Immature natural killer cell (primary cell): ENCODE data around the gene EFNA1. TPM values are rescaled to one million over a fixed set of nuclear protein-coding genes. Genes with fewer than 3 reads are reported as not detected.
"Not testable (repeated sequence)": the region's sequence is repeated elsewhere in the genome, so short reads cannot be mapped to it uniquely, and the experiment has no call there.

ENCODE experiments used
- DNase-seq, 3 donors: peaks; one replicate each; pipeline ENCODE4 v3.0.0; 2022; ENCODE audit warnings: mixed read lengths in 1 of 3
- H3K27ac Mint-ChIP-seq, 6 donors: one replicate each; pipeline ENCODE4 v1.8.0; 2020; ENCODE audit warnings: mixed read lengths in 6 of 6, mild to moderate bottlenecking in 5 of 6, inconsistent platforms in 4 of 6, moderate library complexity in 3 of 6
- H3K27me3 Mint-ChIP-seq, 3 donors: one replicate each; pipeline ENCODE4 v1.8.0; 2020 to 2021; ENCODE audit warnings: low read depth in 3 of 3, mild to moderate bottlenecking in 3 of 3, mixed read lengths in 3 of 3, moderate library complexity in 3 of 3, inconsistent platforms in 1 of 3
- H3K36me3 Mint-ChIP-seq, 3 donors: one replicate each; pipeline ENCODE4 v1.8.0; 2020; ENCODE audit warnings: mixed read lengths in 3 of 3, inconsistent platforms in 2 of 3, mild to moderate bottlenecking in 2 of 3
- H3K4me1 Mint-ChIP-seq, 2 donors: one replicate each; pipeline ENCODE4 v1.8.0; 2020; ENCODE audit warnings: inconsistent platforms in 2 of 2, mild to moderate bottlenecking in 2 of 2, mixed read lengths in 2 of 2, moderate library complexity in 1 of 2
- H3K4me3 Mint-ChIP-seq, 5 donors: one replicate each; pipeline ENCODE4 v1.8.0; 2020; ENCODE audit warnings: mild to moderate bottlenecking in 5 of 5, mixed read lengths in 5 of 5, inconsistent platforms in 3 of 5, moderate library complexity in 3 of 5
- H3K9me3 Mint-ChIP-seq, 6 donors: one replicate each; pipeline ENCODE4 v1.8.0; 2020; ENCODE audit warnings: mild to moderate bottlenecking in 6 of 6, mixed read lengths in 6 of 6, inconsistent platforms in 4 of 6, moderate library complexity in 3 of 6
- polyA plus RNA-seq, 3 donors: library from polyadenylated mRNA; unstranded; fragments of 300-500 nt; fragmentation: Illumina TruSeq; gene quantifications; one replicate each; pipeline ENCODE4 v1.2.3, GENCODE V29; 2021

EFNA1 gene
- polyA plus RNA-seq, 3 donors from 2014 or later, result 0.64 to 4.0 (median 1.1) TPM

GRCh38 chr1:155104605-155105534 is 22.8 kb upstream of the EFNA1 start:
- no peak for DNase-seq
- Mint-ChIP-seq H3K9me3 (no peaks in the 10 kb centered on the region), H3K4me3 (no peak overlapping the region), H3K36me3 (no peaks in the 10 kb centered on the region), H3K4me1 (no peaks in the 10 kb centered on the region), H3K27me3 (peaks cover 0 to 9% (median 0%) of the 10 kb centered on the region in 3 donors), H3K27ac (no peak overlapping the region)

DNA sequence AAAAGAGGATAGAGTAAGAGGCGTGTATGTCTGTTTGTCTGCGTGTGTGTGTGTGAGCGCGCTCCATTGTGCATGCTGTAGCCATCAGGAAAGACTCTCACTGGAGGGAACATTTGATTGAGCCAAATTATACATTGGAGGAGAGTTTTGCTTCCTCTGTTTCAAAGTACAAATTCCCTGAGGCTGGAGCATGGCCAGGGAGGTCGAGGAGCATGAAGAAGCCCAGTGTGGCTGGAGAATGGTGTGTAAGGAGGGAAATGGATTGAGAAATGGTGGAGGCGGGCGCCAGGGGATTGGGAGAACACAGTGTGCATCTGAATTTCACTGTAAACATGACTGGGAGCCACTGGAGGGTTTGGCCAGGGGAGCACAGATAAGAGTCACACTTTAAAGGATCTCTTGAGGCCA is 22.1 kb upstream of the EFNA1 start:
- H3K36me3 Mint-ChIP-seq, result no peaks in the 10 kb centered on the region
- H3K27ac Mint-ChIP-seq, result no peak overlapping the region
- H3K4me3 Mint-ChIP-seq, result no peak overlapping the region

DNA sequence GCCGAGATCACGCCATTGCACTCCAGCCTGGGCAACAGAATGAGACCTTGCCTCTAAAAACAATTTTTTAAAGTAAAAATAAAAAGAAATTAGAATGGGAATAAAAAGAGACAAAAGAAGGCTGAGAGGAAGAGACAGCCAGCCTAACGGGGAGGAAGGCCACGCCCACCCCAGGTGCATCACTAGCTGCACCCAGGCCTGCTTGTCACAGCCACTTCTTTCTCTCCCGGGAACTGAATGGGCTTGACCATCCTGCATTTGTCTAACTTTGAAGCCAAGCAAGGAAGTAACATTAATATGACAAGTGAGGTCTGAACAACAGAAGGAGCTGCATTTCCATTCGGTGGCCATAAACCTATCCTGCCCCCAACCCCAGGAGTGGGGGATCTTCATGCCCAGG is 20.8 kb upstream of the EFNA1 start:
- H3K36me3 Mint-ChIP-seq, result no peaks in the 10 kb centered on the region
- H3K4me1 Mint-ChIP-seq, result no peaks in the 10 kb centered on the region
- H3K4me3 Mint-ChIP-seq, result no peak overlapping the region
- DNase-seq, result no peak
- H3K9me3 Mint-ChIP-seq, result no peaks in the 10 kb centered on the region
- no peak overlapping the region for H3K27ac Mint-ChIP-seq
- peaks cover 0 to 6% (median 0%) of the 10 kb centered on the region in 3 donors for H3K27me3 Mint-ChIP-seq

More for the DNA sequence above, 22.1 kb upstream of the EFNA1 start:
- peaks cover 0 to 9% (median 0%) of the 10 kb centered on the region in 3 donors for H3K27me3 Mint-ChIP-seq
- H3K4me1 Mint-ChIP-seq, result no peaks in the 10 kb centered on the region
- H3K9me3 Mint-ChIP-seq, result no peaks in the 10 kb centered on the region
- DNase-seq, result no peak

DNA sequence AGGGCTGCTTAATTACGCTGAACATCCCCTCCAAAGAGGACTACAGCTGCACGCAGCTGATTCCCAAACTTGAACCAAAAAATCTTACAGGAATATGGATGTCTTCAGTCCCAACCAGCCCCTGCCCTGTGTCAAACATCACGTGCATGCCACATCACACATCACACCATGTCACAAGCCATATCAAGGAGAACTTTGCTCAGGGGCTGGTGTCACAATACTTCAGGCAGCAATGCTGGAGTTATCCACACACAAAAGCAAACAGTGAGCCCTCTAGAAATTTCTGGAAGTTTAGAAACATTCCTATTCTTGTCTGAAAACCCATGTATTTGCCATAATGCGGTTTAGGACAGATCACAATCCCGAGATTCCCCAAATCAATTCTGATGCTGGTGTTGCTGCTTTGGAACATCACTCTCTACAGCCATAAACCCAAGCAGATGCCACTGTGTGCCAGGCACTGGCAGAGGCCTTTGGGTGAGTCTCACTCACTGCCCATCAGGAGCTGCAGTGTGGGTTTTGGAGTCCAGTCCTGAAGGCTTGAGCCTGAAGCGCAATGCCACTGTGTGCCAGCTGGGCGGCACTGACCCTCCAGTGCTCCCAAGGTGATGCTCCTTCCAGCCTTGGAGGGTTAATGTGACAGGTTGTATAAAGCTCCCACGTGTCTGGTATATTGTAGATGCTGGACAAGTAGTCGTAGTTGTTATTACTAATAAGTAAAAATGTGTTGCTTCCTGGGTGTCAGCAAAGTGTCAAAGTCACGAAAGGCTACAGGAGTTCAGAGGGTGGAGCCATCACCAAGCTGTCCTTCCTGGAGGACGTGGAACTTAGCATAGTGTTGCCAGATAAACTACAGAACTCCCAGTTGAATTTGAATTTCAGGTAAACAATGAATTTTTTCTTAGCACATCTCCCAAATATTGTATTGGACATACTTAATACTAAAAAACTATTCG is 20.1 kb upstream of the EFNA1 start:
- Mint-ChIP-seq H3K27ac (no peak overlapping the region), H3K27me3 (peaks cover 0 to 4% (median 0%) of the 10 kb centered on the region in 3 donors), H3K36me3 (no peaks in the 10 kb centered on the region), H3K4me3 (no peak overlapping the region), H3K4me1 (no peaks in the 10 kb centered on the region), H3K9me3 (no peaks in the 10 kb centered on the region)
- no peak for DNase-seq

DNA sequence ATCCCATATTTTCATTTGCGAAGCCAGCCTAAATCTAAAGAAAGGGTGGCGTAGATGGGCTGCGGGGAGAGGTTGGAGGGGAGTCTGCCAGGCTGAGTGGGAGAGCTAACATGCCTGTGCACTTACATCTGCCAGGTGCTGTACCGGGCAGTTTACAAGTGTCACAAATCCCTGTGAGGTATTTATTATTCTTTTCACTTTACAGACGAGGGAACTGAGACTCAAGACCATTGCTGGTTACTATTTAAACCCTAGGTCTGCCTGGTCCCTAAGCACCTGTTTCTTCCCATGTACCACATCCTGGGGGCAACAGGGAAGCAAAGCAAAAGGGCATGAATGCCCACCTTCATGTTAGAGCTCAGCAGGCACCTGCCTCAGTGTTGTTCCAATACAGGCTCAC is 19.4 kb upstream of the EFNA1 start:
- Mint-ChIP-seq H3K4me3 (no peak overlapping the region), H3K36me3 (no peaks in the 10 kb centered on the region), H3K9me3 (no peaks in the 10 kb centered on the region), H3K4me1 (no peaks in the 10 kb centered on the region), H3K27me3 (peaks cover 0 to 8% (median 0%) of the 10 kb centered on the region in 3 donors), H3K27ac (no peak overlapping the region)
- DNase-seq, result no peak

GRCh38 chr1:155110381-155110780 is 17.3 kb upstream of the EFNA1 start:
- H3K4me3 Mint-ChIP-seq, result no peak overlapping the region
- H3K9me3 Mint-ChIP-seq, result no peaks in the 10 kb centered on the region
- no peaks in the 10 kb centered on the region for H3K36me3 Mint-ChIP-seq
- H3K27me3 Mint-ChIP-seq, result peaks cover 0 to 8% (median 2%) of the 10 kb centered on the region in 3 donors
- H3K27ac Mint-ChIP-seq, result no peak overlapping the region
- H3K4me1 Mint-ChIP-seq, result no peaks in the 10 kb centered on the region
- no peak for DNase-seq

DNA sequence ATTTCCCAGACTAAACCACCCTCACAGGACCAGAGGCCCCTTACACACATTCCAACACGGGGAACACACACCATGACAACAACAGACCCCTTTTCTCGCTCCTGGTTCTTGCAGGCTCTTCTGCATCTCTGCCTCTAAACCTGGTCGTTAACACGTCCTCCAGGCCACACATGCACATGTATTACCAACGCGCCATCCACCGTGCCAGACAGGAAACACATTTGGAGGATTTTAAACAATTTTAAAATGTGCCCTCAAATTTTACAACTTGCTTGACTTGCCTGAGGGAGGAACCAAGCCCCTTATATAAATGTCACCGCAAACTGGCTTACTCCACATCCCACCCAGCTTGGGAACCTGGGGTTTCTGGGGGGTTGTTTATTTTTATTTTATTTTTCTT is 16.9 kb upstream of the EFNA1 start:
- Mint-ChIP-seq H3K36me3 (no peaks in the 10 kb centered on the region), H3K4me1 (no peaks in the 10 kb centered on the region), H3K27ac (no peak overlapping the region), H3K9me3 (no peaks in the 10 kb centered on the region), H3K27me3 (peaks cover 0 to 6% (median 4%) of the 10 kb centered on the region in 3 donors), H3K4me3 (no peak overlapping the region)
- DNase-seq, result no peak

DNA sequence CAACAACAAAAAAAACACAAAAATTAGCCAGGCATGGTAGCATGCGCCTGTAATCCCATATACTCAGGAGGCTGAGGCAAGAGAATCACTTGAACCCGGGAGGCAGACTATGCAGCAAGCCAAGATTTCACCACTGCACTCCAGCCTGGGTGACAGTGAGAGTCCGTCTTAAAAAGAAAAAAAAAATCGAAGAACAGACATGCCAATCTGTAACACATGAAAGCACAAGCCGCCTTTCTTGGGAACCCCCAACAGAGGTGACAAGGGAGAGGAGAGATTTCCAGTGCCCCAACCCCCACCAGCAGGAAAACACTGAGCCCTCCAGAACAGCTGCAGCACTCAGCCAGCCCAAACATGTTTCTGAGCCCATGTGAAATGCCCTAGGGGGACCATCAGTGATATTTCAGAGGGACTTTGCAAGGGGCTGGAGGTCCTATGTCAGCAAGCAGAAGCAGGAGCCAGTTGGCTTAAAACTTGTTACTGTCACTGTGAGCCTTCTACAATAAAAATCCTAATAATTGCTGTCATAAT is 14.2 kb upstream of the EFNA1 start:
- Mint-ChIP-seq H3K36me3 (no peaks in the 10 kb centered on the region), H3K4me1 (no peaks in the 10 kb centered on the region), H3K27ac (no peak overlapping the region), H3K4me3 (no peak overlapping the region), H3K27me3 (peaks cover 0 to 13% (median 6%) of the 10 kb centered on the region in 3 donors), H3K9me3 (no peaks in the 10 kb centered on the region)
- DNase-seq, result no peak

GRCh38 chr1:155116113-155116764 is 11.4 kb upstream of the EFNA1 start:
- H3K36me3 Mint-ChIP-seq, result no peaks in the 10 kb centered on the region
- DNase-seq, result no peak
- H3K9me3 Mint-ChIP-seq, result no peaks in the 10 kb centered on the region
- no peak overlapping the region for H3K4me3 Mint-ChIP-seq
- H3K27ac Mint-ChIP-seq, result no peak overlapping the region
- H3K4me1 Mint-ChIP-seq, result no peaks in the 10 kb centered on the region
- peaks cover 0 to 13% (median 6%) of the 10 kb centered on the region in 3 donors for H3K27me3 Mint-ChIP-seq

DNA sequence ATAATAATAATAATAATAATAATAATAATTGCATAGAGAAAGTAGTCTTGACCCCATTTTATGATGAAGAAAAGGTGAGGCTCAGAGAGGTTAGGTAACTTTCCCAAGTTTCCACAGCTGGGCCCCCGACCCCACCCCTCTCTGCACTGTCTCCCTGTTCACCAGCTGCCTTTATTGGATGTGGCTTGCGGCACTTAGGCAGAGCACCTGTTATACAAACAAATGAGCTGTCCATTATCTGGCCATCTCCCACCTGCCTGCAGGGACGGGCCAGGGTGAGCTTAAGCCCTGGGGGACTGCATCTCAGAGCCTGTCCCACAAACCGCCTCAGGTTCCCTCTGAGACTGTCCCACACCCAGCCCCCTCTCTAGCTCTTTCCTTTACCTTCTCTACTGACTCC is 10.1 kb upstream of the EFNA1 start:
- H3K27me3 Mint-ChIP-seq, result peaks cover 0 to 11% (median 8%) of the 10 kb centered on the region in 3 donors
- DNase-seq, result no peak
- H3K9me3 Mint-ChIP-seq, result no peaks in the 10 kb centered on the region
- no peak overlapping the region for H3K4me3 Mint-ChIP-seq
- no peaks in the 10 kb centered on the region for H3K4me1 Mint-ChIP-seq
- no peak overlapping the region for H3K27ac Mint-ChIP-seq
- no peaks in the 10 kb centered on the region for H3K36me3 Mint-ChIP-seq

- DNase-seq, H3K4me3 Mint-ChIP-seq, H3K36me3 Mint-ChIP-seq, H3K27ac Mint-ChIP-seq, H3K27me3 Mint-ChIP-seq, H3K9me3 Mint-ChIP-seq, H3K4me1 Mint-ChIP-seq: not testable (repeated sequence)
Measured at GRCh38 chr1:155118090-155118489, 9.6 kb upstream of the EFNA1 start.

DNA sequence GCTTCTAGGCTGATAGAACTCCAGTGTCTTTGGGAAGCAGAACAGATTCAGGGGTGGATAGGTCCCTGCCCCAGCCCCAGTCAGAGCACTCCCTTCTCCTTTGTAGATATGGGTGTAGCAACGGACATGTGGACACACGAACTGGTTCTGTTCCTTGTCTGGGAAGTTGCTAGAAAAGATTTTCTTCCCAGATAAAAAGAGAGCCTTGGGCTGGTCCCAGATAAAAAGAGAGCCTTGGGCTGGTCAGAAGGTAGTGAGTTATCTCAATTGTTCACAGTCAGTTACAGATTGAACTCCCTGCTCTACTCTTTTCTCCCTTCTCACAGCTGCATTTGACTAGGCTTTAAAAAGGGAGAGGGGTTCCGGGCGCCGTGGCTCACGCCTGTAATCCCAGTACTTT is 7.4 kb upstream of the EFNA1 start:
- no peak overlapping the region for H3K27ac Mint-ChIP-seq
- H3K4me3 Mint-ChIP-seq, result no peak overlapping the region
- H3K27me3 Mint-ChIP-seq, result peaks cover 2 to 7% (median 6%) of the 10 kb centered on the region in 3 donors
- no peaks in the 10 kb centered on the region for H3K4me1 Mint-ChIP-seq
- H3K36me3 Mint-ChIP-seq, result no peaks in the 10 kb centered on the region
- no peaks in the 10 kb centered on the region for H3K9me3 Mint-ChIP-seq
- no peak for DNase-seq

DNA sequence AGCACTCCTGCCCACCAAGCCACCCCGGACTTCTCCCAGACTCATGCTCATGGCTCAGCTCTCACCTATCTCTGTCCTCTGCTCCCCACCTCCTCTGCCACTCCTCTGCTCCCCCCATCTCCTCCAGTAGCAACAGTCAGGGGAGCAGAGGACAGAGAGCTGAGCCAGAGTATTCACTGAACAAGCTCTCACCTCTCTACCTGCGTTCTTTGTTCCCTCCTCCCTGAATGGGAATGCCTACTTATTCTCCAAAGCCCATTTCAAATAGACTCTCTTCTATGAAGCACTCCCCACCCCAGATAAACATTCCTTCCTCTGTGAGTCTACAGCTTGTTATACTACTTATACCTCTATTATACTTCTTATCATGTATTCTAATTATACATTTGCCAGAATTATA is 6.4 kb upstream of the EFNA1 start:
- peaks cover 2 to 4% (median 4%) of the 10 kb centered on the region in 3 donors for H3K27me3 Mint-ChIP-seq
- H3K4me1 Mint-ChIP-seq, result no peaks in the 10 kb centered on the region

More for the DNA sequence above, 6.4 kb upstream of the EFNA1 start:
- no peak for DNase-seq
- H3K36me3 Mint-ChIP-seq, result no peaks in the 10 kb centered on the region
- no peak overlapping the region for H3K27ac Mint-ChIP-seq
- no peak overlapping the region for H3K4me3 Mint-ChIP-seq
- no peaks in the 10 kb centered on the region for H3K9me3 Mint-ChIP-seq
